Measurements from ENCODE around the gene SLC16A7.

Gene SLC16A7

DNA sequence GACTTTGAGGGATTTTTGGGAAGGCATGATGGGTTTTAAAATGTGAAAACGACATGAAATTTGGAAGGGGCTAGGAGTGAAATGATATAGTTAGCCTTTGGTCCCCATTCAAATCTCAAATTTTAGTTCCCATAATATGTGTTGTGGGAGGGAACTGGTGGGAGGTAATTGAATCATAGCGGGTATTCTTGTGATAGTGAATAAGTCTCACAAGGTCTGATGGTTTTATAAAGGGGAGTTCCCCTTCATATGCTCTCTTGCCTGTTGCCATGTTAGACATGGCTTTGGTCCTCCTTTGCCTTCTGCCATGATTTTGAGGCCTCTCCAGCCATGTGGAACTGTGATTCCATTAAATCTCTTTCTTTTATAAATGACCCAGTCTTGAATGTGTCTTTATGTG is 72.8 kb downstream of the SLC16A7 start:
- Mint-ChIP-seq H3K27me3 (no peaks in the 10 kb centered on the region), H3K36me3 (ENCODE audit: low read depth) (peaks cover 59% of the 10 kb centered on the region), H3K9me3 (peaks cover 32% of the 10 kb centered on the region), H3K27ac (no peak overlapping the region), H3K4me3 (no peak overlapping the region), H3K4me1 (peaks cover 18% of the 10 kb centered on the region)
- DNase-seq (no peak), ATAC-seq (peak; percentile 59)

DNA sequence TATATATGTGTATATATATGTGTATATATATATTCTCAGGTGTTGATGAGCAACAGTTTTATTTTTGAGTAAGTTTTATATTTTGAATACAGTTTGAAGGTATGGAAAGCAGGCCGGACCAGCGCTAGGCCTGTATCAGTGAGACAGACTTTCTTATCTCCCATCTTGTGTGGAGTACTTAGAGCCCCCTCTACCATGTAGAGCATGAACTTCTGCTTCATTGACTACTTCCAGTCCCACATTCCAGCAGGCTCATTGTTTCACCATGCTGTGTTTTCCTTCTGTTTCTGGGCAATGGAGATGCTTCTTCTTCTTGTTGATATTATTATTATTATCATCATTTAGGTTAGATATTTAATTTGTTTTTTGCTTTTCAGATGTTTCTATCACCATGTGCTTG is 76.4 kb downstream of the SLC16A7 start:
- ATAC-seq (no peak), DNase-seq (no peak)
- Mint-ChIP-seq H3K36me3 (ENCODE audit: low read depth) (peaks cover 50% of the 10 kb centered on the region), H3K27ac (no peak overlapping the region), H3K27me3 (no peaks in the 10 kb centered on the region), H3K4me3 (no peak overlapping the region), H3K9me3 (peaks cover 13% of the 10 kb centered on the region), H3K4me1 (peaks cover 20% of the 10 kb centered on the region)

DNA sequence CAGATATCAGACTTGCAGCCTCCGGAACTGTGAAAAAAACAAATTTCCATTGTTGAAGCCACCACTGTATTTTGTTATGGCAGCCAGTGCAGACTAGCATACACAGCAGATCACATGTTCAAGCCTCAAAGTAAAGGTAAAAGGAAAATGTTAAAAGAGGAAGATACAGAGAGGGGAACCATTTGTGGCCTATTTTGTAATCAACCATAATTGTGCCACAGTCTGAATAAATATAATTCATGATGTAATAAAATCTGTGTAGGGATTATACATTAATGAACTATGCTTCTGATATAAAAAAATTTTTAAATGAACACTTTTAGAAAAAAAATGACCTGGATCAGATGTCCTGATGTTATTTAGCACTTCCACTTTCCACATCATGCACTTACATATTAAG is 79.6 kb downstream of the SLC16A7 start:
- no peaks in the 10 kb centered on the region for H3K27me3 Mint-ChIP-seq
- peaks cover 9% of the 10 kb centered on the region for H3K9me3 Mint-ChIP-seq
- no peak overlapping the region for H3K4me3 Mint-ChIP-seq
- H3K4me1 Mint-ChIP-seq = peaks cover 7% of the 10 kb centered on the region
- H3K36me3 Mint-ChIP-seq (ENCODE audit: low read depth) = peaks cover 41% of the 10 kb centered on the region
- no peak for ATAC-seq
- no peak overlapping the region for H3K27ac Mint-ChIP-seq
- no peak for DNase-seq

DNA sequence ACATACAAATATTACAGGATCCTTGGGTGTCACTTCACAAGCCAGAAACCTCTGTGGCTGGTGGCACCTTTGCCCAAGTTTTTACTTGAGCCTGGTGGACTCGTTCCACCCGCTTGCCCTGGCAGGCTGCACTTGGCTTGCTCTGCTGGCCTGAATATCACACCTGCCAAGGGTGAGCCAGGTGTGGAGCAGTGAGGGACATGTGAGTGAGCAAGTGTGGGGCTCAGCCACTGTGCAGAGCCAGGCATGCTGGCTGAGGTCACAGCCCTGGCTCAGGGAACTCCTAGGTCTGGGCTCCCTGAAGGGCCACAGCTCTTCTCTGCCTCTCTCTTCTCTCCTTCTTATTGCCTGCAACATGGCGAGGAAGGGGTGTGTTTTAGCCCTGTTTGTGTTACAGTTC is 82.0 kb downstream of the SLC16A7 start:
- H3K4me3 Mint-ChIP-seq = no peak overlapping the region
- ATAC-seq (no peak), DNase-seq (no peak)
- peaks cover 11% of the 10 kb centered on the region for H3K4me1 Mint-ChIP-seq
- no peaks in the 10 kb centered on the region for H3K27me3 Mint-ChIP-seq
- peaks cover 8% of the 10 kb centered on the region for H3K9me3 Mint-ChIP-seq
- H3K36me3 Mint-ChIP-seq (ENCODE audit: low read depth) = peaks cover 43% of the 10 kb centered on the region
- H3K27ac Mint-ChIP-seq = no peak overlapping the region

DNA sequence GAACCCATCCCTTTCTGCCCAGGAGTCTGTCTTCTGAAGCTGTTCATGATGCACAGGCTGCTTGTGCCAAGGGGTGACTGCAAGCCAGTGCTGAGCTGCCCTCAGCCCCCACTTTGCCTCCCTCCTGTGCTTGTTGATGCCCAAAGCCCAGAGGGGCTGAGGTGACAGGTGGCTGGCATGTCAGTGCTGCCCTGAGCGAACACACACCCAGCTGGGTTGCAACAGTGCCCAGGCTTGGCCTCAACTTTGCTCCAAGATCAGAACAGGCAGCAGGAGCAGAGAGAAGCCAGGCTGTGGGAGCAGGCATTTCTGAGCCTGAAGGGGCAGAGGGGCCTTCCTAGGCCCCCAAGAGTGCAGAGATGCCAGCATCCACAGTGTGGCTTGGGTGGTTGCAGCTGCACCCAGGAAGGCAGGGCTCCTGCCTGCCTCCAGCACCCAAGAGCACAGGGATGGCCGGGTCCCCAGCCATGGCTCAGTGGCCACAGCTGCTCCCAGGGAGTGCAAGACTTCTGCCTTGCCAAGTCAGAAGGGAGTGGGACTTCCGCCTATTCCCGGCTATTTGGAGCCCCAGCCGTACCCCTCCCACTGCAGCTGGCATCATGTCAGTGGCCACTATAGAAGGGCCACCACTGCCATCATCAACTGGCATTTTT is 83.1 kb downstream of the SLC16A7 start:
- Mint-ChIP-seq H3K27ac (no peak overlapping the region), H3K36me3 (ENCODE audit: low read depth) (peaks cover 36% of the 10 kb centered on the region), H3K4me1 (peaks cover 17% of the 10 kb centered on the region), H3K4me3 (no peak overlapping the region), H3K9me3 (peaks cover 8% of the 10 kb centered on the region), H3K27me3 (no peaks in the 10 kb centered on the region)
- no peak for ATAC-seq
- DNase-seq = no peak

DNA sequence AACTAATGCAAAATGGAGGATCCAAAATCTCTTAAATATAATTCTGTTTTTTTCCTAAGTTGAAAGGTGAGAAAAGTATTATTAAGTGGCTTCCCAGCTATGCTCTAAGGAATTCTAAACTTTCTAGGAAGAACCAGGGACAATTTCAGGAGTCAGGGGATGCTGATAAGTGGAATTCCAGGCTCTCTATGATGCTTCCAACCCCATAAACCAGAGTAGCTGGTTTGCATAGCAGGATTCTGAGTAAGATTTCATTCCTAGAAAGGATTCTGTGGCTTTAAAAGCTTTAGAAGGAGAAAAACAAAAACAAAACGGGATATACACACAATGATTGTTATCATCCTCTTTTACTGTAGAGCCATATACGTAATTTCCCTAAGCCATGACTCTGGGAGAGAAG is 93.9 kb downstream of the SLC16A7 start:
- H3K27ac Mint-ChIP-seq = no peak overlapping the region

DNA sequence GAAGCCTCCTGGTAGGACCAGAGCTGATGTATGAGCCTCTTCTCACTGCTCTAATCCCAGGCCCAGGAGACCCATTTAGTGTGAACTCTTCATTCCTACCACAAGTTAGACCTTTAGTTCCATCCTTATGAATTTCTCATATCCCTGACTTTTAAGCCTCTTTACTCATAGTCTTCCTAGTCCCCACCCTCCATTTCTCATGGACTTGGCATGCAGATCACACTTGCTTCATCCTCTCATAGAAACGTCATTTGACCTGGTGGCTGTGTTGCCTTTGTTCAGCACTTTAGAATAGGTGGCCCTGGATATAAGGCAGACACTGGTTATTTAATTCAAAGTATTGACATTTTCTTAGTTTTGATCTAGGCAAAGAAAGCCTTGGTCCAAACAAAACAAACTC is 99.5 kb downstream of the SLC16A7 start:
- no peak for DNase-seq
- H3K4me3 Mint-ChIP-seq = no peak overlapping the region
- no peaks in the 10 kb centered on the region for H3K27me3 Mint-ChIP-seq
- peaks cover 6% of the 10 kb centered on the region for H3K4me1 Mint-ChIP-seq
- H3K36me3 Mint-ChIP-seq (ENCODE audit: low read depth) = peaks cover 15% of the 10 kb centered on the region
- H3K9me3 Mint-ChIP-seq = peaks cover 7% of the 10 kb centered on the region
- no peak for ATAC-seq
- no peak overlapping the region for H3K27ac Mint-ChIP-seq

More for the DNA sequence above, 93.9 kb downstream of the SLC16A7 start:
- Mint-ChIP-seq H3K9me3 (peaks cover 7% of the 10 kb centered on the region), H3K4me3 (no peak overlapping the region), H3K27me3 (no peaks in the 10 kb centered on the region), H3K4me1 (no peaks in the 10 kb centered on the region), H3K36me3 (ENCODE audit: low read depth) (peaks cover 16% of the 10 kb centered on the region)
- no peak for ATAC-seq
- DNase-seq = no peak

DNA sequence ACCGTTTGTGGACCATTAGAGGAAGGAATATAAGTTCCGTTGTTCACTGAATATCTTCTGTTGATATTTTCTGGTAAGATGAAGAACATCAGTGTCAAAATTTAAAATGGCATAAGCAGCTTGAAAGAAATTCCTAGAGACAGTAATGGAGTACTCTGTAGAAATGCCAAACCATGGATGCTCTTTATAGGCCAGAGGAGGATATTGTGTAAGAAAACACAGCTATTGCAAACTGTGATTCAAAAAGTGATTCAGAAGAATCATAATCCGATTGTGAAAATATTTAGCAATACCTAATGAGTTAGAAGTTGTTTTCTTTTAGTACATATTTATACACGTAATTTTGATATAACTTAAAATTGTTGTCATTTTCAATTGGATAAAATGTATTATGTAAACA is 102.8 kb downstream of the SLC16A7 start:
- Mint-ChIP-seq H3K27ac (no peak overlapping the region), H3K27me3 (no peaks in the 10 kb centered on the region)
- ATAC-seq = no peak

DNA sequence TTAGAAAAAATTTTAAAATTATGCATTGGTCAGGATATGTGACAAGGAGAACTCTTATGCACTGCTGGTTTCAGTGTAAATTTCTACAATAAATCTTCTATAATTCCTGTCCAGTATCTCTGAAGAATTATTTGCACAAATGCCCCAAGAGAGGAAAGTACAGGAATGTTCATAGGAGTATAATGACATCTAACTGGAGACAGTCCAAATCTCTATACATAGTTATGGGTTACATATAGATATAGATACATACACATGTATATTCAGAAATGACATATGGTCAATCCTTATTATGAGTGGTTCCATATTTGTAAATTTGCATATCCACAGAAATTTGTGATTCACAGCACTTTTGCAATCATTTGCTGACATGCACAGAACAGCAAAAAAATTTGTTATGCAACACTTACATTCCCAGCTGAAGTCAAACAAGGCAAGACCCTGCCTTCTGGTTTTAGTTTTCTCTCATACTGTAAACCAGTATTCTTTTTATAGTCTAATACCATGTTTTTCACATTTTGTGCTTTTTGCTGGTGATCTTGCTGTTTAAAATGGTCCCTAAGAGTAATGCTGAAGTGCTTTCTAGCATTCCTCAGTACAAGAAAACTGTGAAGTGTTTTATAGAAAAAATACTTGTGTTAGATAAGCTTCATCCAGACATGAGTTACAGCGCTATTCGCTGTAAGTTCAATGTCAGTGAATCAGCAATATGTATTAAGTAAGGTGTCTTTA is 103.8 kb downstream of the SLC16A7 start:
- Mint-ChIP-seq H3K36me3 (ENCODE audit: low read depth) (peaks cover 3% of the 10 kb centered on the region), H3K4me3 (no peak overlapping the region), H3K9me3 (no peaks in the 10 kb centered on the region), H3K27ac (no peak overlapping the region), H3K4me1 (peaks cover 6% of the 10 kb centered on the region), H3K27me3 (no peaks in the 10 kb centered on the region)
- DNase-seq (no peak), ATAC-seq (no peak)

More for the DNA sequence above, 102.8 kb downstream of the SLC16A7 start:
- DNase-seq = no peak
- Mint-ChIP-seq H3K9me3 (no peaks in the 10 kb centered on the region), H3K36me3 (ENCODE audit: low read depth) (peaks cover 3% of the 10 kb centered on the region), H3K4me3 (no peak overlapping the region), H3K4me1 (peaks cover 6% of the 10 kb centered on the region)

DNA sequence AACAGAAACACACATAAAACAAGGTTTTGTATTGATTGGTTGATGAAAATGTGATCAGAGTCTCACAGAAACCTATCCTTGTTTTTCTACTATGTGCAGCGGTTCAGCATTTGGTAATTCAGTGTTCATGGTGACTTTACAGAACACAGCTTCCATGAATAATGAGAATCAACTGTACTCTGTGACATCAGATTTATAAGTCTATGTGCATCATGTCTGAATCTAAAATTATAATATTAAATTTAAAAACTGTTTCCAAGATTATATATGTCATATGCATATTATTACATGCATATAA is 104.3 kb downstream of the SLC16A7 start:
- Mint-ChIP-seq H3K9me3 (no peaks in the 10 kb centered on the region), H3K27me3 (no peaks in the 10 kb centered on the region), H3K36me3 (ENCODE audit: low read depth) (peaks cover 3% of the 10 kb centered on the region)

DNA sequence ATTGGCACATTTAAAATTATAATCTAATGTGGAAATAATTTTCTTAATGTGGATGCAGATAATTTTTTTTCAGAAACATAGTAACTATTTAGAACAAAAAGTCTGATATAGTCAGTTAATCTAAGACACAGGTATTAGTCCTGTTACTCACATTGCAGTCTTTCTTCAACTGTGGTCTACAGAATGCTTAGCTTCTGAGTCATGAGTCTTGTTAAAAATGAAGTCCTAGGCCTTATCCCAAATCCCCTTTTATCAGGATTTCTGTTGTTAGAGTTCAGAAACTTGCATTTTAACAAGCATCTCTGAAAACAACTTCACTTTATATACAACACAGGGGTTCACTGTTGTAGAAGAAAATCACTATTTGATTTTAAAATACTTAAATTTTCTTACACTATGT is 112.2 kb downstream of the SLC16A7 start:
- H3K36me3 Mint-ChIP-seq (ENCODE audit: low read depth) = peaks cover 19% of the 10 kb centered on the region
- ATAC-seq = no peak
- no peaks in the 10 kb centered on the region for H3K9me3 Mint-ChIP-seq
- no peak overlapping the region for H3K27ac Mint-ChIP-seq
- no peaks in the 10 kb centered on the region for H3K4me1 Mint-ChIP-seq
- no peaks in the 10 kb centered on the region for H3K27me3 Mint-ChIP-seq
- DNase-seq = no peak
- H3K4me3 Mint-ChIP-seq = no peak overlapping the region

More for the DNA sequence above, 104.3 kb downstream of the SLC16A7 start:
- no peak overlapping the region for H3K4me3 Mint-ChIP-seq
- DNase-seq = no peak
- ATAC-seq = no peak
- H3K27ac Mint-ChIP-seq = no peak overlapping the region
- H3K4me1 Mint-ChIP-seq = peaks cover 6% of the 10 kb centered on the region

DNA sequence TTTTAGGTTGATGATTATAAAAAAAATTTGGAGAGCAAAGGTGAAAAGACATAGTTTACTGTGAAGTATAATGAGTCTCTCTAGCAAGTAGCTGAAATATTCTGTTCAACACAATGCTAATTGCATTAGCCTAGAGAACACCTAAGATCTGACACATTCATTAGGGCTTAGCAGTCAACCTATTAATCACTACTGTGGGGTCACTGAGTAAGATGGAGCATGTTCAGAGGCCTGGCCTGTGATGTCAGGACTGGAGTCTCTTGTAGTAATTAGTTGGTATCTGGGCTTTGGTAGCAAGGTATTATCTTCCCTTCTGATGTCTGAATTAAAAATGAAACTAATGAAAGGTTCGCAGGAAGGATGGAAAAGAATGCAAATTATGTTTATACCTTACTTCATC is 112.7 kb downstream of the SLC16A7 start:
- Mint-ChIP-seq H3K36me3 (ENCODE audit: low read depth) (peaks cover 21% of the 10 kb centered on the region), H3K4me3 (no peak overlapping the region)

DNA sequence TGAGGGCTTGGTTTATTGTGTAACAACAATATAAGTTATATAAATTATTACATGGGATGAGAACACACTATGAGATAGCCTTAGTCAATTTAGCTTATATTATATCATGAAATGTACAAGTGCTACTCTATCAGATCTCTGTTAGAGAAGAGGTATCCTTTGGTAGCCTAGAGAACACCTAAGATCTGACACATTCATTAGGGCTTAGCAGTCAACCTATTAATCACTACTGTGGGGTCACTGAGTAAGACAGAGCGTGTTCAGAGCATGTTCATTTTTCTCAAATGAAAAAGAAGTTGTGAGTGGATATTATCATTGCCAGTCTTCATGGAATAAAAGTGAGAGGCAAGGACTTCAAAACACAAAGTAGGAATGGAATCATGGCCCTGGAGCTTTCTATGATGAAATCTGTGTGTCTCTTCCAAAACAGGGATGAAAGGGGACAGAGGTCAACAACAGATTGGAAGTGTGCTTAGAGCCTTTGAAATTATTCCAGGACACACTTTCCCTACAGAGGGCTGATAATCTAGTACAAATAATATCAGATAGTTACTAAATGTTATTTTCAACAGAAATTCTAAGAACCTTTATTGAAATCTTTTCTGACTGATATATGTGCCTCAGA is 114.3 kb downstream of the SLC16A7 start:
- ATAC-seq = no peak
- DNase-seq = no peak
- Mint-ChIP-seq H3K27me3 (no peaks in the 10 kb centered on the region), H3K4me3 (no peak overlapping the region), H3K4me1 (peaks cover 3% of the 10 kb centered on the region), H3K9me3 (no peaks in the 10 kb centered on the region), H3K36me3 (ENCODE audit: low read depth) (peaks cover 30% of the 10 kb centered on the region), H3K27ac (no peak overlapping the region)

More for the DNA sequence above, 112.7 kb downstream of the SLC16A7 start:
- H3K27me3 Mint-ChIP-seq = no peaks in the 10 kb centered on the region
- H3K9me3 Mint-ChIP-seq = no peaks in the 10 kb centered on the region
- H3K27ac Mint-ChIP-seq = no peak overlapping the region
- ATAC-seq = peak; percentile 65
- no peak for DNase-seq
- no peaks in the 10 kb centered on the region for H3K4me1 Mint-ChIP-seq

DNA sequence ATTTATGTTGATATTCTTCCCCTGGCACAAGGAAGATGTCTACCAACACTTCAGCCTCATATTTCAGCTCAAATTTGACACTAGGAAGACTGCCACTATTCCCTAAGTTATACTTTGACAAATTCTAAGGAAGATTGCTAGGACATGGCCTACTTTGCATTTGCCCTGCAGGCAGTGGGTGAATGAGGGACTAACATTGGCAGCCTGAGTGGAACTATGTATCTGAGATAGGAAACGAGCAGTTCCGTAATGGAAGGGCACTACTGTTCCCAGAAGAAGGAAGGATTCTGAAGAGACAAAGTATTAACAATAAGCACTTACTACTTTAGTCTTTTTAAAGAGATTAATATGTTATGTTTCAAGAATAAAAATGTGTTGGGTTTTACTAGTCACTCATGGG is 115.1 kb downstream of the SLC16A7 start:
- ATAC-seq (no peak), DNase-seq (no peak)
- H3K36me3 Mint-ChIP-seq (ENCODE audit: low read depth) = peaks cover 31% of the 10 kb centered on the region
- no peaks in the 10 kb centered on the region for H3K9me3 Mint-ChIP-seq
- H3K4me1 Mint-ChIP-seq = peaks cover 5% of the 10 kb centered on the region
- no peaks in the 10 kb centered on the region for H3K27me3 Mint-ChIP-seq
- no peak overlapping the region for H3K4me3 Mint-ChIP-seq
- no peak overlapping the region for H3K27ac Mint-ChIP-seq

DNA sequence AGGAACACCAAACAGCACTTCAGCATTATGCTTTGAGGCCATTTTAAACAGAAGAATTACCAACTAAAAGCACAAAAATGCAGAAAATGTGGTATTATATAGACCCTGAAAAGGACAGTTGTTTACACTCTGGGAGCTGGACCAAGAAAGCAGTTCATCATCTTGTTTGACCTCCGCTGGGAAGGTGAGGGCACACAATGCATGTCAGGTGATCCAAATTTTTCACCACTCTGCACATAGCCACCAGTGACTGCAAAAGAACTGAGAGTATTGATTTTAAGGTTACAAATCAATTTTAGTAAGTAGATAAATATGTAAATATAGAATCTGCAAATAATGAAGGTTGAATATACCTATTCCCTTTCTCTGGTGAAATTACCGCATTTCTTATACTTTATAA is 119.6 kb downstream of the SLC16A7 start:
- ATAC-seq (no peak), DNase-seq (no peak)
- no peaks in the 10 kb centered on the region for H3K27me3 Mint-ChIP-seq
- no peak overlapping the region for H3K27ac Mint-ChIP-seq
- peaks cover 5% of the 10 kb centered on the region for H3K4me1 Mint-ChIP-seq
- H3K4me3 Mint-ChIP-seq = no peak overlapping the region
- H3K36me3 Mint-ChIP-seq (ENCODE audit: low read depth) = peaks cover 32% of the 10 kb centered on the region
- no peaks in the 10 kb centered on the region for H3K9me3 Mint-ChIP-seq

All from activated naive CD8-positive, alpha-beta T cell treated with anti-CD3 and anti-CD28 coated beads, Interleukin-2, amount 50 U/mL, for 24 hours (primary cell).